Neuron (in vitro differentiated cells): ENCODE measurements around the gene SYP.

ENCODE experiments used
- H2AFZ ChIP-seq: one replicate; pipeline ENCODE4 v1.6.1; 2013; ENCODE audit warnings: low read depth, mild to moderate bottlenecking, inconsistent platforms, low read length, moderate library complexity
- H3K27me3 ChIP-seq: one replicate; pipeline ENCODE4 v1.6.1; 2013; ENCODE audit warnings: low read length; ENCODE audit not compliant: insufficient read depth
- H3K36me3 ChIP-seq: one replicate; pipeline ENCODE4 v1.6.1; 2013; ENCODE audit warnings: low read length; ENCODE audit not compliant: insufficient read depth
- H3K4me1 ChIP-seq: one replicate; pipeline ENCODE4 v1.6.1; 2013; ENCODE audit warnings: low read length; ENCODE audit not compliant: insufficient read depth
- H3K4me3 ChIP-seq: 2 replicates; pipeline ENCODE4 v1.5.1; 2013; ENCODE audit warnings: mild to moderate bottlenecking, low read length, moderate library complexity
- H3K9me3 ChIP-seq: one replicate; pipeline ENCODE4 v1.6.1; 2013; ENCODE audit warnings: low read length

SYP gene

DNA sequence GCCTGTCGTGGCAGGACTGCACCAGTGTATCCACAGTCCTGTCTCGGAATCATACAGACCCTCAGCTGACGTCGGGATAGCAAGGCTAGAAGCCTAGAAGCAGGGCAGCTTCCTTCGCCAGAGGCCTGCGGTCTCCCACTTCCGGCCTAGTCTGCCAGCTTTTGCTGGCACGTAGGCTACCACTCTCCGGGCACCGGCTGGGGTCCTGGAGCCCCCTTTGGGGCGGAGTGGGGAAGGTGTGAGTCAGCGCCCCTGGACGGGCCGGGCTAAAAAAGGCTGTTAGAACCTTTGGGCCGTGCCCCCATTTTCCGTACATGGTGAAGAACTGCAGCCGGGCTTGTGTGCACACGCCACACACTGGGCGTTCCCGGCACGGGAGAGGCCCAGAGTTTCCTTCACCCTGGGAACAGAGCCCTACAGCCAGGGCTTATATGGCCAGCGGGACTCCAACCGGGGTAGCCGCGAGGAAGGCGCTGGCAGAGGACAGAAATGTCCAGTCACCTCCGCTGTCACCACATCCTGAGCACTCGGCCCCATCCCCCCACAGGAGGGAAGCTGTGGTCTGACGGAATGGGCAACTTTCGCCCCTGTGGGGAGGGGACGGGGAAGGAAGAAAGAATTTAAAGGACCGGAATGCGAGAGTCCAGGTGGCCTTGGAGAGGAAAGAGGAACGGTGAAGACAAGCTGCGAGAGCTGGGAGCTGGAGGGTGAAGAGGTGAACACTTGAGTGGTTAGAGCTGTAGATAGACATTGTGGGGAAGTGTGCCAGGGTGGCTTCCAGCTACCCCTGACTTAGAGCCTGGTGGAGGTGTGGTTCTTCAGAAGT is 32.9 kb downstream of the SYP start:
- Histone ChIP-seq H3K4me3 (no peak overlapping the region), H3K9me3 (no peaks in the 10 kb centered on the region), H3K27me3 (peaks cover 16% of the 10 kb centered on the region), H2AFZ (no peak overlapping the region), H3K36me3 (no peaks in the 10 kb centered on the region), H3K4me1 (no peaks in the 10 kb centered on the region)

DNA sequence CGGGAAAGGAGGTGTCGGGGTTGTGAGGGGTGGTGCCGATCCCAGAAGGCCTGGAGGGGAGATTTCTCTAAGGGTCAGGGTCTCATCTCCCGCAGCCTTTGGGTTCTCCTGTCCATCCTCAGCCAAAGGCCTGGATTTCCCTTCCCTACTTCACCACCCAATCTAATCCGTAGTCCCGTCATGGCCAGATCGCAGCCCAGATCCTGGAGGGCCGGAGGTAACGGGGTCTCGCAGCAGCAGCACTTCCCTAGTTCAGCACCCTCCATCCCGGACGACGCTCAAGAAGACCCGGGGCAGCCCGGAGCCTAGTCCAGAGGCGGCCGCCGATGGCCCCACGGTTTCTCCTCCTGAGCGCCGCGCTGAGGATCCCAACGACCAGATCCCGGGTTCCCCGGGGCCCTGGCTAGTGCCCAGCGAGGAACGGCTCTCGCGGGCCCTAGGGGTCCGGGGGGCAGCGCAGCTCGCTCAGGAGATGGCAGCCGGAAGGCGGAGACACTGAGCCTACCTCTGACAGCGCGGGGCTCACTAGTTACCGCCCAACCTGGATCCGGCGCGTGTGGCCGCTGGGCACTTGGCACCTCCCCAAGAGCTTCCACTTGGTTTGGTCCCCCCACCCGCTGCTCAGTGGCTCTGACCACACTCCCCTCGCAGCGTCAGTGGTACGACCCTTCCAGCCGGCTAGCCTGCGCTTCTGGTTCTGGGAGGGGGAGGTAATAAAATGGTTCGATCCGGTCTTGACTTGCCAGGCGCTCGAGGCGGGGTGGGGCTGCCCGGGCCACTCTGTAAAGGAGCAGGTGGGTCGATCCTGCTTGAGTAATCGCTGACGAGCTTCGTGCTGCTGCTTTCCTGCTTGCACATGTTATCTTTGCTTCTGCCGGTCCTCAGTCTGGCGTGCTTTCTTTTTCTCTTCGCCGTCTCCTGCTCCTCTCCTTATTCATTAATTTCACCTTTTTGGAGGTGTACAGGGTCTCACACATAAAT is 33.8 kb downstream of the SYP start:
- H3K9me3 ChIP-seq, result no peaks in the 10 kb centered on the region
- H3K4me3 ChIP-seq, result no peak overlapping the region
- H3K4me1 ChIP-seq, result no peaks in the 10 kb centered on the region
- H3K36me3 ChIP-seq, result no peaks in the 10 kb centered on the region
- H2AFZ ChIP-seq, result no peak overlapping the region
- peaks cover 11% of the 10 kb centered on the region for H3K27me3 ChIP-seq

DNA sequence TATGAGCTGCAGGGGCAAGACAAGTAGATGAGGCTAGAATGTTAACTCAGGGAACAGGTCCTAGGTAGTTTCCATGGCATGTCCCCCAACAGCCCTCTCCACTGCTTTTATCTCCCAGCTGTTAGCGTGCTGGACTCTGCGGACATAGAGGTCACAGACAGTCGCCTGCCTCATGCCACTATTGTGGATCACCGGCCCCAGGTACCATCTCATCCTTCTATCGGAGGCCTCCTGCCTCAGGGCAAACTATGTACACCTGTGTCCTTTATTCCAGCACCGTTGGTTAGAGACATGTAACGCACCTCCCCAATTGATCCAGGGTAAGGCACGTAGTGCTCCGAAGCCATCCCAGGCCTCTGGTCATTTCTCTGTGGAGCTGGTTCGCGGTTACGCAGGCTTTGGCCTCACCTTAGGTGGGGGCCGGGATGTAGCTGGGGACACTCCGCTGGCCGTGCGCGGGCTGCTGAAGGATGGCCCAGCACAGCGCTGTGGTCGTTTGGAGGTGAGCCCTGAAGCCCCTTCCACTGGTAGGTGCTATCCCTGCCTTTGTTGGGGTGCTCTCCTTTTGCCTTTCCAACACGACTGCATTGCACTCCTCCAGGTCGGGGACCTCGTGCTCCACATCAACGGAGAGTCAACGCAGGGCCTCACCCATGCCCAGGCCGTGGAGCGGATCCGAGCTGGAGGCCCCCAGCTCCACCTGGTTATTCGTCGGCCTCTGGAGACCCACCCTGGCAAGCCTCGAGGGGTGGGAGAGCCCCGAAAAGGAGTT is 35.2 kb downstream of the SYP start:
- peaks cover 6% of the 10 kb centered on the region for H3K27me3 ChIP-seq
- H3K4me3 ChIP-seq, result no peak overlapping the region
- H3K36me3 ChIP-seq, result no peaks in the 10 kb centered on the region
- H3K9me3 ChIP-seq, result no peaks in the 10 kb centered on the region
- no peak overlapping the region for H2AFZ ChIP-seq
- no peaks in the 10 kb centered on the region for H3K4me1 ChIP-seq

DNA sequence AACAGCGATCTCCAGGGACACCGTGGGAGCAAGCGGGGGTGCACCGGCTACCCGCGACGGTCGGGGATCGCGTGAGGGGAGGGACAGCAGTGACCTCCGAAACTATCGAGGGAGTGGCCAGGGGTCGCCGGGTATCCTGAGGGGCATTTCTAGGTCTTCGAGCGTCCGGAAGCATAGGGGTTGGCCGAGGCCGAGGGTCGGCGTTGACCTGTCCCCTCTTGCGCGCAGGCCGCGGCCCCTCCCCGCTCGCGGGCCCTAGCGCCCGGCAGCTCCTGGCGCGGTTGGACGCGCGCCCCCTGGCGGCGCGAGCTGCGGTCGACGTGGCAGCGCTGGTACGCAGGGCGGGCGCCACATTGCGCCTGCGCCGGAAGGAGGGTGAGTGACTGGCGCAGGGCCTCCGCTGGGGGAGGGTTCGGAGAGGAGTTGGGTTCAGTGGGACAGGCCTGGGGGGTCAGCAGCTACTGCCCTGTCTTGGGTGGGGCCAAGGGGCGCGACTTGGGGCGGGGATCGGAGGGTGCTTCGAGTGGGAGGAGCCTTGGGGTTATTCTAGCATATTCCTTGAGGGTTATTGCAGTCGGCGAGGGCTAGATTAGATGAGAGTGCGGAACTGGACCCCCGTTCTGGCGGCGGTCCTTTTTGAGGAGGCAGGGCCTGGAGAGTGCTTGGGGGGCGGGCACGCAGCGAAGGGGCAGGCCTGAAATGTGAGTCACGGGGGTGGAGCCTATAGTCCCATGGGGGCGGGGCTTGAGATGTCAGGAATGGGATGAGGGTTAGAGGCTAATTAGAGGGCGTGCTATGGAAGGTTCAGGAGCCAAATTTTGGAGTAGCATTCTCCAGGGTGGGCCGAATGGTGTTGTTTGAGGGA is 36.2 kb downstream of the SYP start:
- peak overlapping the region; percentile 29 for H3K4me3 ChIP-seq
- no peak overlapping the region for H2AFZ ChIP-seq
- no peaks in the 10 kb centered on the region for H3K9me3 ChIP-seq
- no peaks in the 10 kb centered on the region for H3K27me3 ChIP-seq
- no peaks in the 10 kb centered on the region for H3K4me1 ChIP-seq
- no peaks in the 10 kb centered on the region for H3K36me3 ChIP-seq

DNA sequence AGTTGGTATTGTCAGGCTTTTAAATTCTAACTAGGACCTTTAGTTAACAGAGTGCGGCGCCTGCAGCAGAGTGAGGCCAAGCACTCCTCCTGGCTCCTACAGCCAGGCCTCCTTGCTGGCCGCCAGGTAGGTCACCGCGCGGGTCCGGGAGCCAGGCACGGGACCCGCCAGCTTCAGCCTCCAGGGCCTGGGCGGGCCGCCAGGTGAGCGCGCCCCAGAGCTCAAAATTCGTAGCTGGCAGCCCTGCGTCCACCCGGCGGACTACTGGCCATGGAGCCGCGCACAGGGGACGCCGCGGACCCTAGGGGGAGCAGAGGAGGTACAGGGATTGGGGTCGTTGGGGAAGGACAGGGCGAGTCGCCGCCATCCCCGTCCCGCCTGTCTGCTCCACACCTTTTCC is 37.4 kb downstream of the SYP start, which contains the start of gene MAGIX:
Gene MAGIX, plus strand, starts transcription at position 139 of the 400 bp plus-strand sequence. Its CDS starts 132 bp downstream, at position 271.
- Histone ChIP-seq H3K9me3 (no peaks in the 10 kb centered on the region), H3K4me3 (no peak within 1 kb of the TSS), H3K27me3 (no peaks in the 10 kb centered on the region), H3K4me1 (no peaks in the 10 kb centered on the region), H2AFZ (no peak within 1 kb of the TSS), H3K36me3 (no peaks in the 10 kb centered on the region)

DNA sequence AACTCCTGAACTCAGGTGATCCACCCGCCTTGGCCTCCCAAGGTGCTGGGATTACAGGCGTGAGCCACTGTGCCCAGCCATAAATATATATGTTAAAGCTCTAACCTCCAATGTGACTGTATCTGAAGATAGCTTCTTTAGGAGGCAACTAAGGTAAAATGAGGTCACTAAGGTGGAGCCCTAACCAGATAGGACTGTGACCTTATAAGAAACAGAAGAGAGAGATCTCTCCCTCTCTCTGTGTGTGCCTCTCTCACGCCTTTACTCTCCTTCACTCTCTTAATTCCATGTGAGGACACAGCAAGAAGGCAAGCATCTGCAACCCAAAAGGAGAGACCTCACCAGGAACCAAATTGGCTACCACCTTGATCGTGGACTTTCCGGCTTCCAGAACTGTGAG is 38.4 kb downstream of the SYP start:
- no peak overlapping the region for H2AFZ ChIP-seq
- no peaks in the 10 kb centered on the region for H3K27me3 ChIP-seq
- H3K9me3 ChIP-seq, result no peaks in the 10 kb centered on the region
- H3K4me1 ChIP-seq, result no peaks in the 10 kb centered on the region
- no peak overlapping the region for H3K4me3 ChIP-seq
- H3K36me3 ChIP-seq, result no peaks in the 10 kb centered on the region

DNA sequence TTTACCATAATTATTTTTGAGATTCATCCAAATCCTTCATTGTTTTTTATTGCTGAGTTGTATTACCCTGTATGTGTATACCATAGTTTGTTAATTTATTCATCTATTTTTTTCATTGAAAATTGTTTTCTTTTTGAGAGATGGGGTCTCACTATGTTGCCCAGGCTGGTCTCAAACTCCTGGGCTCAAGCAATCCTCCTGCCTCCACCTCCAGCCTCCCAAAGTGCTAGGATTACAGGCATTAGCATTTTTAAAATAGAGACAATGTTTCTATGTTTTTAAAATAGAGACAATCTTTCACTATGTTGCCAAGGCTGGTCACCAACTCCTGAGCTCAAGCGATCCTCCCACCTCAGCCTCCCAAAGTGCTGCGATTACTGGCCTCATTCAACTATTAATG is 39.1 kb downstream of the SYP start:
- Histone ChIP-seq H3K36me3 (no peaks in the 10 kb centered on the region), H3K27me3 (no peaks in the 10 kb centered on the region), H3K4me3 (no peak overlapping the region), H3K9me3 (no peaks in the 10 kb centered on the region), H2AFZ (no peak overlapping the region), H3K4me1 (no peaks in the 10 kb centered on the region)

DNA sequence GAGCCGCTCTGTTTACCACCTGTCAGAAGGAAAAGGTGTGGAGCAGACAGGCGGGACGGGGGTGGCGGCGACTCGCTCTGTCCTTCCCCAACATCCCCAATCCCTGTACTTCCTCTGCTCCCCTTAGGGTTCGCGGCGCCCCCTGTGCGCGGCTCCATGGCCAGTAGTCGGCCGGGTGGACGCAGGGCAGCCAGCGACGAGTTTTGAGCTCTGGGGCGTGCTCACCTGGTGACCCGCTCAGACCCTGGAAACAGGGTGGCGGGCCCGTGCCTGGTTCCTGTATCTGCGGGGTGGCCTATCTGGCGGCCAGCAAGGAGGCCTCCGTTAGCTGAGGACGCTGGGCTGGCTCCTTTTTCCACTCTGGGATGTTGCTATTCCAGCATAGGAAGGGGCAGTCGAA is 42.8 kb downstream of the SYP start:
- H3K27me3 ChIP-seq, result no peaks in the 10 kb centered on the region
- H2AFZ ChIP-seq, result no peak overlapping the region
- no peak overlapping the region for H3K4me3 ChIP-seq
- H3K36me3 ChIP-seq, result no peaks in the 10 kb centered on the region
- no peaks in the 10 kb centered on the region for H3K4me1 ChIP-seq
- H3K9me3 ChIP-seq, result no peaks in the 10 kb centered on the region

DNA sequence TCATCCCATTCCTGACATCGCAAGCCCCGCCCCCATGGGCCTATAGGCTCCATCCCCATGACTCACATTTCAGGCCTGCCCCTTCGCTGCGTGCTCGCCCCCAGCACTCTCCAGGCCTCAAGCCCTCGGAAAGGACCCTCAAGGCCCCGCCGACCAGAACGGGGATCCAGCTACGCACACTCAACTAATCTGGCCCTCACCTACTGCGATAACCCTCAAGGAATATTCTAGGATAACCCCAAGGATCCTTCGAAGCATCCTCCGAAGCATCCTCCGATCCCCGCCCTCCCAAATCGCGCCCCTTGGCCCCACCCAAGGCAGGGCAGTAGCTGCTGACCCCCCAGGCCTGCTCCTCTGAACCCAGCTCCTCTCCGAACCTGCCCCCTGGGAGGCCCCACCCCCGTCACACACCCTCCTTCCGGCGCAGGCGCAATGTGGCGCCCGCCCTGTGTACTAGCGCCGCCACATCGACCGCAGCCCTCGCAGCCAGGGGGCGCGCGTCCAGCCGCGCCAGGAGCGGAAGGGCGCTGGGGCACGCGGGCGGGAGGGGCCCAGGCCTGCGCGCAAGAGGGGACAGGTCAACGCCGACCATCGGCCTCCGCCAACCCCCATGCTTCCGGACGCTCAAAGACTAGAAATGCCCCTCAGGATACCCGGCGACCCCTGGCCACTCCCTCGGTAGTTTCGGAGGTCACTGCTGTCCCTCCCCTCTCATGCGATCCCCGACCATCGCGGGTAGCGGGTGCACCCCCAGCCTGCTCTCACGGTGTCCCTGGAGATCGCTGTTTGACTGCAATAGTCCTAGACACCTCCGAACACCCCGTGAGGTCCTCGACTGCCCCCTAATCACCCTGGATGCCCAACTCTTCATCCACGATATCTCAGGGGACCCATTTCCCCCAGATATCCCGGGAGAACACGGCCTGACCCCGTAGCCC is 43.8 kb downstream of the SYP start:
- peak overlapping the region; percentile 35 for H3K4me3 ChIP-seq
- H3K4me1 ChIP-seq, result no peaks in the 10 kb centered on the region
- H3K36me3 ChIP-seq, result no peaks in the 10 kb centered on the region
- no peaks in the 10 kb centered on the region for H3K27me3 ChIP-seq
- no peak overlapping the region for H2AFZ ChIP-seq
- H3K9me3 ChIP-seq, result no peaks in the 10 kb centered on the region

DNA sequence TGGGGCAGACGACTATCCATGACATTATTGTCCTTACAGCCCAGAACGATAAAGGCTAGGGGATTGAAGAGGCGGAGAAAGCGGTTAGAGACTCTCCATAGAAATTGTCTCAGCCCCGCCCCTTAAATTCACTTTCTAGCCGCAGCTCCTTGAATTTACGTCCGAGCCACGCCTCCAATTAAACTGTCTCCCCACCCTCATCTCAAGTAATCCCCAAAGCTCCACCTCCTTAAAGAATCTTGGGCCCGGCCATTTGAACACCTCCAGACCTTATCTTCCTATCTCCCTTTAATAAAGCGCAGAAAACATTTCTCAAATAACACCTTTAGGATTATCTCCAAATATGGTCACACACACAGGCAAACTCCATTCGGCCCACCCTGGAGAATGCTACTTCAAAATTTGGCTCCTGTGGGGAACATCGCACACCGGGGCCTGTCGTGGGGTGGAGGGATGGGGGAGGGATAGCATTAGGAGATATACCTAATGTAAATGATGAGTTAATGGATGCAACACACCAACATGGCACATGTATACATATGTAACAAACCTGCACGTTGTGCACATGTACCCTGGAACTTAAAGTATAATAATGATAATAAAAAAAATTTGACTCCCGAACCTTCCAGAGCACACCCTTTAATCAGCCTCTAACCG is 44.6 kb downstream of the SYP start:
- Histone ChIP-seq H3K4me3 (peak overlapping the region; percentile 35), H2AFZ (no peak overlapping the region), H3K36me3 (no peaks in the 10 kb centered on the region), H3K4me1 (no peaks in the 10 kb centered on the region), H3K27me3 (no peaks in the 10 kb centered on the region), H3K9me3 (no peaks in the 10 kb centered on the region)

DNA sequence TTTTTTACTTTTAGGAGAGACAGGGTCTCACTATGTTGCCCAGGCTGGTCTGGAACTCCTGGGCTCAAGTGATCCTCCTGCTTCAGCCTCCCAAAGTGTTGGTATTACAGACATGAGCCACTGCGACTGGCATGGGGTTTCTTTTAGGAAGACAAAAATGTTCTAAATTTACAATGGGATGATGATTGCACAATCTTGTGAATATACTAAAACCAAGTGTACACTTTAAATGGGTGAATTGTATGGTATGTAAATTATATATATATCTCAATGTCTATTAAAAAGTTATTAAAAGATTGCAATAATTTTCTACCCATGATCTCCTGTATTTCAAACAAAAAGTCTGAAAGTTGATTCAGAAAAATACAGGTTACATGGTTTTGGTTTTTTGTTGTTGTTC is 46.5 kb downstream of the SYP start:
- H3K36me3 ChIP-seq, result no peaks in the 10 kb centered on the region

More for the DNA sequence above, 46.5 kb downstream of the SYP start:
- H3K9me3 ChIP-seq, result no peaks in the 10 kb centered on the region
- no peak overlapping the region for H3K4me3 ChIP-seq
- no peak overlapping the region for H2AFZ ChIP-seq
- no peaks in the 10 kb centered on the region for H3K27me3 ChIP-seq
- H3K4me1 ChIP-seq, result no peaks in the 10 kb centered on the region
